Lower lobe of right lung (tissue), 2 donors: ENCODE results near the gene CDK13. TPM values are rescaled to one million over a fixed set of nuclear protein-coding genes. Genes with fewer than 3 reads are reported as not detected.

ENCODE experiments used
- ATAC-seq, 2 donors: fragments of 200-7000 bp; cut with Tn5 transposase; one replicate each; pipeline ENCODE4 v1.9.1; 2020 to 2022; ENCODE audit warnings: mild to moderate bottlenecking in 2 of 2, moderate library complexity in 2 of 2
- DNase-seq: peaks from one replicate; pipeline ENCODE4 v3.0.0-alpha.2; 2020
- H3K27ac ChIP-seq: fragments of 200-600 bp; one replicate; pipeline ENCODE4 v1.8.0; 2022
- H3K27me3 ChIP-seq: fragments of 200-600 bp; one replicate; pipeline ENCODE4 v1.8.0; 2022; ENCODE audit warnings: low read depth
- H3K36me3 ChIP-seq: fragments of 200-600 bp; one replicate; pipeline ENCODE4 v1.8.0; 2022; ENCODE audit warnings: mild to moderate bottlenecking
- H3K4me1 ChIP-seq: fragments of 200-600 bp; one replicate; pipeline ENCODE4 v1.8.0; 2022
- H3K4me3 ChIP-seq: fragments of 200-600 bp; one replicate; pipeline ENCODE4 v1.8.0; 2022; ENCODE audit warnings: mild to moderate bottlenecking
- H3K9me3 ChIP-seq: fragments of 200-600 bp; one replicate; pipeline ENCODE4 v1.8.0; 2022
- CTCF ChIP-seq: fragments of 200-600 bp; IDR thresholded peaks from one replicate; pipeline ENCODE4 v1.8.0; 2022; ENCODE audit warnings: antibody characterized with exemption, mild to moderate bottlenecking
- intact Hi-C: fragments of 100-400 bp; cut with DNase I; formaldehyde crosslinking; loops from one replicate; pipeline ENCODE4 v1.11.0; 2022
- total RNA-seq: library from RNA; stranded (reverse); fragmentation: NEBNext Ultra II Directional; extraction: Animal tissue kit (Norgen Biotek cat#: 25700); gene quantifications from one replicate; pipeline ENCODE4 v1.2.1, GENCODE V29; 2021
- donor health status: DM: no; HTN: yes; CAD: no; lungs with severe emphysema.

Gene CDK13
- total RNA-seq, 1 donor from 2014 or later: 53.2 TPM

GRCh38 chr7:39922580-39922979, 27.5 kb upstream of the CDK13 start:
- no peaks in the 10 kb centered on the region for H3K4me1 ChIP-seq
- no peak overlapping the region for H3K4me3 ChIP-seq
- no peaks in the 10 kb centered on the region for H3K27me3 ChIP-seq
- intact Hi-C loops: no loop called here
- no peak for TF ChIP-seq CTCF
- H3K9me3 ChIP-seq: no peaks in the 10 kb centered on the region
- DNase-seq (no peak), ATAC-seq (no peak)
- H3K36me3 ChIP-seq: no peaks in the 10 kb centered on the region
- no peak overlapping the region for H3K27ac ChIP-seq

- no peak for TF ChIP-seq CTCF
- H3K27me3 ChIP-seq: no peaks in the 10 kb centered on the region
- DNase-seq (no peak), ATAC-seq (no peak)
- intact Hi-C loops: no loop called here
- no peaks in the 10 kb centered on the region for H3K9me3 ChIP-seq
- no peak overlapping the region for H3K27ac ChIP-seq
- no peaks in the 10 kb centered on the region for H3K4me1 ChIP-seq
- H3K36me3 ChIP-seq: no peaks in the 10 kb centered on the region
- H3K4me3 ChIP-seq: no peak overlapping the region
Measured at GRCh38 chr7:39923091-39923490, 27.0 kb upstream of the CDK13 start.

GRCh38 chr7:39924122-39924521, 25.9 kb upstream of the CDK13 start:
- H3K36me3 ChIP-seq: no peaks in the 10 kb centered on the region
- no peaks in the 10 kb centered on the region for H3K9me3 ChIP-seq
- H3K4me3 ChIP-seq: no peak overlapping the region
- ATAC-seq (no peak), DNase-seq (no peak)
- H3K27ac ChIP-seq: no peak overlapping the region
- no peaks in the 10 kb centered on the region for H3K27me3 ChIP-seq
- no peak for TF ChIP-seq CTCF
- H3K4me1 ChIP-seq: no peaks in the 10 kb centered on the region
- intact Hi-C loops: no loop called here

- no peak for TF ChIP-seq CTCF
- Histone ChIP-seq H3K27me3 (no peaks in the 10 kb centered on the region), H3K27ac (no peak overlapping the region), H3K9me3 (no peaks in the 10 kb centered on the region), H3K4me1 (no peaks in the 10 kb centered on the region), H3K4me3 (no peak overlapping the region), H3K36me3 (no peaks in the 10 kb centered on the region)
- intact Hi-C loops: no loop called here
- no peak for ATAC-seq
- DNase-seq: no peak
Measured at GRCh38 chr7:39926111-39926510, 23.9 kb upstream of the CDK13 start.

GRCh38 chr7:39927018-39927417, 23.0 kb upstream of the CDK13 start:
- H3K27ac ChIP-seq: no peak overlapping the region
- intact Hi-C loops: no loop called here

More at GRCh38 chr7:39927018-39927417, 23.0 kb upstream of the CDK13 start:
- Histone ChIP-seq H3K4me1 (no peaks in the 10 kb centered on the region), H3K36me3 (no peaks in the 10 kb centered on the region), H3K9me3 (no peaks in the 10 kb centered on the region), H3K27me3 (no peaks in the 10 kb centered on the region), H3K4me3 (no peak overlapping the region)
- no peak for TF ChIP-seq CTCF
- ATAC-seq (no peak), DNase-seq (no peak)
